Esophagus muscularis mucosa (tissue), 4 donors: Measurements from ENCODE around the gene PTPRN2.

Source experiments
- EP300 ChIP-seq: sonication (generic); formaldehyde crosslinking; IDR thresholded peaks from one replicate; pipeline ENCODE4 v1.6.1; 2017; ENCODE audit warnings: antibody characterized with exemption
- POLR2A ChIP-seq: fragments of 450-650 bp; IDR thresholded peaks from one replicate; pipeline ENCODE4 v1.6.1; 2017; ENCODE audit warnings: antibody characterized with exemption, moderate library complexity, mild to moderate bottlenecking, low read depth
- TF ChIP-seq, protein P1 (sequence below), 3 experiments: fragments of 200-600 bp in 2 of 3; fragments of 450-650 bp in 1 of 3; sonication (generic) in 2 of 3; IDR thresholded peaks; one replicate each; pipeline ENCODE4 v1.5.1; 2017 to 2019; ENCODE audit warnings: antibody characterized with exemption in 3 of 3, mild to moderate bottlenecking in 2 of 3, moderate library complexity in 1 of 3

DNA sequence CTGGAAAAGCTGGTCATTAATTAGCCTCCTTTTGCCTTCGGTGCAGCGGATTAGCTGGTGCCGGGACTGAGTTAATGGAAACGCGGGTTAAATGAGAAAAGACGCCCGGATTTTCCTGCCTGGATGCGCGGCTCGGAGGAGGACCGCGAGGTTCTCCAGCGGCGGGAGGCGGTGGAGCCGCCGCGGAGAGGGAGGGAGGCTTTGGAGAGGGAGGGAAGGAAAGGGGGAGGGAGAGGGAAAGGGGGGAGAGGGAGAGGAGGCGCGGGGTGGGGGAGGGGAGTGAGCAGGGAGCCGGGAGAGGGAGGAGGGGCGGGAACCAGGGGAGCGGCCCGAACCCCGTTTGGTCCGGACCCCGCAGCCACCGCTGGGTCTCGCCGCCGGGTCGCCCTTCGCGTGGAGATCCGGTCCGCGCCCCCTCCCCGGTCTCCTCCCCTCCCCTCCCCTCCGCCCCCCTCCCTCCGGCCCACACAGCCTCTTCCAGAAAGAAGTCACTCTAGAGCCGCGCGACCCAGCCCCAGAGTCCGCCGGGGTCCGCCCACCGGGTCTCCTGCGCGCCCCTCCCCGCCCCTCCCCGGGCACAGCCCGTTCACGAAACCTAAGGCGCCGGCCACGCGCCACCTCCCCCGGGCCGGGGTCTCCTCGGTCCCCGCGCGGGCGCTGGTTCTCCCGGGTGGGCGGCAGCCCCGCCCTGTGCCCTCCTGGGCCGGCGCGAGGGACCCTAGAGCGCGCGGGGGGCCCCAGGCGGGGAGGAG lies 903.3 kb downstream of the PTPRN2 start:
- TF ChIP-seq, protein P1, sequence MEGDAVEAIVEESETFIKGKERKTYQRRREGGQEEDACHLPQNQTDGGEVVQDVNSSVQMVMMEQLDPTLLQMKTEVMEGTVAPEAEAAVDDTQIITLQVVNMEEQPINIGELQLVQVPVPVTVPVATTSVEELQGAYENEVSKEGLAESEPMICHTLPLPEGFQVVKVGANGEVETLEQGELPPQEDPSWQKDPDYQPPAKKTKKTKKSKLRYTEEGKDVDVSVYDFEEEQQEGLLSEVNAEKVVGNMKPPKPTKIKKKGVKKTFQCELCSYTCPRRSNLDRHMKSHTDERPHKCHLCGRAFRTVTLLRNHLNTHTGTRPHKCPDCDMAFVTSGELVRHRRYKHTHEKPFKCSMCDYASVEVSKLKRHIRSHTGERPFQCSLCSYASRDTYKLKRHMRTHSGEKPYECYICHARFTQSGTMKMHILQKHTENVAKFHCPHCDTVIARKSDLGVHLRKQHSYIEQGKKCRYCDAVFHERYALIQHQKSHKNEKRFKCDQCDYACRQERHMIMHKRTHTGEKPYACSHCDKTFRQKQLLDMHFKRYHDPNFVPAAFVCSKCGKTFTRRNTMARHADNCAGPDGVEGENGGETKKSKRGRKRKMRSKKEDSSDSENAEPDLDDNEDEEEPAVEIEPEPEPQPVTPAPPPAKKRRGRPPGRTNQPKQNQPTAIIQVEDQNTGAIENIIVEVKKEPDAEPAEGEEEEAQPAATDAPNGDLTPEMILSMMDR (IDR thresholded peaks at IDR 0.05): no peak
- TF ChIP-seq EP300 (no peak), POLR2A (no peak)
